Progenitor cell of endocrine pancreas (in vitro differentiated cells): Measurements from ENCODE around the gene PCBP1. TPM values are rescaled to one million over a fixed set of nuclear protein-coding genes. Genes with fewer than 3 reads are reported as not detected.

Source experiments
- DNase-seq: peaks from one replicate; pipeline ENCODE4 v3.0.0; 2021; ENCODE audit warnings: low spot score; ENCODE audit not compliant: unreplicated experiment
- H3K27ac Mint-ChIP-seq: 2 replicates; pipeline ENCODE4 v1.8.0; 2021; ENCODE audit warnings: mild to moderate bottlenecking, moderate library complexity, mixed read lengths
- H3K27me3 Mint-ChIP-seq: 2 replicates; pipeline ENCODE4 v1.8.0; 2021; ENCODE audit warnings: mixed read lengths
- H3K36me3 Mint-ChIP-seq: 2 replicates; pipeline ENCODE4 v1.8.0; 2022; ENCODE audit warnings: mixed read lengths; ENCODE audit not compliant: insufficient read depth
- H3K4me1 Mint-ChIP-seq: 2 replicates; pipeline ENCODE4 v1.8.0; 2021; ENCODE audit warnings: low read depth, mixed read lengths
- H3K4me3 Mint-ChIP-seq: 2 replicates; pipeline ENCODE4 v1.8.0; 2021; ENCODE audit warnings: low read depth, mild to moderate bottlenecking, moderate library complexity, mixed read lengths
- H3K9me3 Mint-ChIP-seq: 2 replicates; pipeline ENCODE4 v1.8.0; 2021; ENCODE audit warnings: low read depth, mixed read lengths
- CTCF ChIP-seq: fragments of 200-600 bp; sonication (generic); IDR thresholded peaks from one replicate; pipeline ENCODE4 v1.5.0; 2021; ENCODE audit warnings: antibody characterized with exemption, mild to moderate bottlenecking; ENCODE audit not compliant: unreplicated experiment
- total RNA-seq: library from RNA; stranded (reverse); gene quantifications from 2 replicates; pipeline ENCODE4 v1.2.1, GENCODE V29; 2021

The PCBP1 gene
- total RNA-seq, 1 donor from 2014 or later = 305 TPM

GRCh38 chr2:70122470-70122869, 35.2 kb downstream of the PCBP1 start:
- Mint-ChIP-seq H3K36me3 (no peaks in the 10 kb centered on the region), H3K4me3 (no peak overlapping the region), H3K27me3 (no peaks in the 10 kb centered on the region), H3K27ac (peak overlapping the region; percentile 77), H3K9me3 (no peaks in the 10 kb centered on the region), H3K4me1 (peaks cover 24% of the 10 kb centered on the region)
- no peak for TF ChIP-seq CTCF
- DNase-seq = no peak

GRCh38 chr2:70123051-70123828, 36.0 kb downstream of the PCBP1 start:
- no peak for TF ChIP-seq CTCF
- Mint-ChIP-seq H3K9me3 (no peaks in the 10 kb centered on the region), H3K27ac (peak overlapping the region; percentile 100), H3K27me3 (no peaks in the 10 kb centered on the region), H3K4me1 (peaks cover 32% of the 10 kb centered on the region), H3K4me3 (peak overlapping the region; percentile 88), H3K36me3 (no peaks in the 10 kb centered on the region)
- no peak for DNase-seq

GRCh38 chr2:70123829-70124116, 36.5 kb downstream of the PCBP1 start:
- no peaks in the 10 kb centered on the region for H3K36me3 Mint-ChIP-seq
- TF ChIP-seq CTCF = no peak
- H3K27me3 Mint-ChIP-seq = no peaks in the 10 kb centered on the region
- DNase-seq = no peak
- peaks cover 32% of the 10 kb centered on the region for H3K4me1 Mint-ChIP-seq
- peak overlapping the region; percentile 88 for H3K4me3 Mint-ChIP-seq
- peak overlapping the region; percentile 100 for H3K27ac Mint-ChIP-seq
- H3K9me3 Mint-ChIP-seq = no peaks in the 10 kb centered on the region

- Mint-ChIP-seq H3K9me3 (no peaks in the 10 kb centered on the region), H3K27me3 (no peaks in the 10 kb centered on the region), H3K4me3 (peak overlapping the region; percentile 88), H3K4me1 (peaks cover 28% of the 10 kb centered on the region), H3K36me3 (no peaks in the 10 kb centered on the region), H3K27ac (peak overlapping the region; percentile 100)
- TF ChIP-seq CTCF = no peak
- peak; percentile 50 for DNase-seq
Observed at GRCh38 chr2:70124983-70125480, 37.8 kb downstream of the PCBP1 start.

GRCh38 chr2:70125498-70125898, 38.2 kb downstream of the PCBP1 start:
- Mint-ChIP-seq H3K4me3 (peak overlapping the region; percentile 88), H3K27me3 (no peaks in the 10 kb centered on the region), H3K27ac (peak overlapping the region; percentile 100), H3K4me1 (peaks cover 28% of the 10 kb centered on the region), H3K9me3 (no peaks in the 10 kb centered on the region), H3K36me3 (no peaks in the 10 kb centered on the region)
- no peak for TF ChIP-seq CTCF
- DNase-seq = no peak
